ENCODE data around the gene TTLL13.
A peak's percentile ranks its signal among the peaks of the same experiment; 100 is the strongest.
"Not testable (repeated sequence)": the region's sequence is repeated elsewhere in the genome, so short reads cannot be mapped to it uniquely, and the experiment has no call there.

Gene TTLL13

DNA sequence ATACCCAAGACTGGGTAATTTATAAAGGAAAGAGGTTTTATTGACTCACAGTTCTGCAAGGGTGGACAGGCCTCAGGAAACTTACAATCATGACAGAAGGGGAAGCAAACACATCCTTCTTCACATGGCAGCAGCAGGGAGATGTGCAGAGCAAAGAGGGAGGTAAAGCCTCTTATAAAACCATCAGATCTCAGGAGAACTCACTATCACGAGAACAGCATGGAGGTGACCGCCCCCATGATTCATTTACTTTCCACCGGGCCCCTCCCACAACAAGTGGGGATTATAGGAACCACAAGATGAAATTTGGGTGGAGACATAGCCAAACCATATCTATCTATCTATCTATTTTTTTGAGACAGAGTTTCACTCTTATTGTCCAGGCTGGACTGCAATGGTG, 10.0 kb upstream of the TTLL13 start:
- no peak for DNase-seq (ENCODE audit: low read depth)

DNA sequence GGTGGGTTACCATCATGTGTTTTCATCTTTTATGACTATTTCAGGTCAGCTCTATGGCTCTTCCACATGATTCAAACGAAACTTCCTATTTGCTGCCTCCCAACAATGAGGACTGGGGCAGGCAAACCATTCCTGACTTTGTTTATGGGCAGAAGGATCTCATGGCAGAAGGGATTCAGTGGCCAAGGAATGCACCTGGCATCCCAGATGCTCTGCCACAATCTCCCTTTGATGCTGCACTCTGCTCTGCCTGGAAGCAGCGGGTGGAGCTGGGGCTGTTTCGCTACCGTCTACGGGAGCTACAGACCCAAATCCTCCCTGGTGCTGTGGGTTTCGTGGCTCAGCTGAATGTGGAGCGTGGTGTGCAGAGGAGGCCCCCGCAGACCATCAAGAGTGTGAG, 8.5 kb upstream of the TTLL13 start:
- no peak for DNase-seq (ENCODE audit: low read depth)

DNA sequence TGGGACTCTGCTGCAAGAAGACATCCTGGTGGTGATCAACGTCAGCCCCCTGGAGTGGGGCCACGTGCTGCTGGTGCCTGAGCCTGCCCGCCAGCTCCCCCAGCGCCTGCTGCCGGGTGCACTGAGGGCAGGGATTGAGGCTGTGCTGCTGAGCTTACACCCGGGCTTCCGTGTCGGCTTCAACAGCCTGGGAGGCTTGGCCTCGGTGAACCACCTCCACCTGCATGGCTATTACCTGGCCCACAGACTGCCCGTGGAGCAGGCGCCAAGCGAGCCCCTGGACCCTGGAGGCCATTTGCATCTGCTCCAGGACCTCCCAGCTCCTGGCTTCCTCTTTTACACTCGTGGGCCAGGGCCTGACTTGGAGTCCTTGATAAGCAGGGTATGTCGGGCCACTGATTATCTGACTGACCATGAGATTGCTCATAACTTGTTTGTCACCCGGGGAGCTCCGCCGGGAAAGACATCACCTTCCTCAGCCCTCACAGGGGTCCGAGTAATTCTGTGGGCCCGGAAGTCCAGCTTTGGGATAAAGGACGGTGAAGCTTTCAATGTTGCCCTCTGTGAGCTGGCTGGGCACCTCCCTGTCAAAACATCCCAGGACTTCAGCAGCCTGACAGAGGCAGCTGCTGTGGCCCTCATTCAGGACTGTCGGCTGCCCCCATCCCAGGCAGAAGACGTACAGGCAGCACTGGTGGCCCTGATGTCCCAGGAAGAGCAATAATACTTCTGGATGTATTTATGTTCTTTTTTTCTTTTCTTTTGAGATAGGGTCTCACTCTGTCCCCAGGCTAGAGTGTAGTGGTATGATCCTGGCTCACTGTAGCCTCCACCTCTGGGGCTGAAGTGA, 7.8 kb upstream of the TTLL13 start:
- DNase-seq (ENCODE audit: low read depth): no peak

DNA sequence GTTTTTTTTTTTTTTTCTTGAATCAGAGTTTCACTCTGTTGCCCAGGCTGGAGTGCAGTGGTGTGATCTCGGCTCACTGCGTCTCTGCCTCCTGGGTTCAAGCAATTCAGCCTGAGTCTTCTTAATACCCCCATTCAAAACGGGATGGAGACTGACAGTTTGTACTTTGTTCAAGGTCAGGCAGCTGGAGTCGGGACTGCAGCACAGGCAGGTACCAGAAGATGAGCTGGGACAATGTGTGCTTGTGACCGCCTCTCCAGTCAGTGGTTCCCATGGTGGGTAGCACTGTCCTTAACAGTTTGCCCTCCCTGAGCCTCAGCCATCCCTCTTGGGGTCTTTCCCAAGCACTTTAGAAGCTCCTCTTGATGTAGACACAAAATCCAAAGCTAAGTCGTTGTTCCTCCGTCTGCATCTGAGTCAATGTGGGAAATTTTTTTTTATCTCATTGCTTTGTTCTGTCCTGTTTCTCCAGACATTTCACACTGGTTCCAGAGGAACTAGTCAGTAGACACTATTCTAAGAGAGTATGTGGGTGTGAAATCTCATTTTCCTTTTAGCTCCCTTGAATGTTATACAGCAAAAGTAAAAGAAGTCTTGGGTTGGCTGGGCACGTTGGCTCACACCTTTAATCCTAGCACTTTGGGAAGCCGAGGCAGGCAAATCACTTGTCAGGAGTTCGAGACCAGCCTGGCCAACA, 5.3 kb upstream of the TTLL13 start:
- DNase-seq (ENCODE audit: low read depth): no peak

DNA sequence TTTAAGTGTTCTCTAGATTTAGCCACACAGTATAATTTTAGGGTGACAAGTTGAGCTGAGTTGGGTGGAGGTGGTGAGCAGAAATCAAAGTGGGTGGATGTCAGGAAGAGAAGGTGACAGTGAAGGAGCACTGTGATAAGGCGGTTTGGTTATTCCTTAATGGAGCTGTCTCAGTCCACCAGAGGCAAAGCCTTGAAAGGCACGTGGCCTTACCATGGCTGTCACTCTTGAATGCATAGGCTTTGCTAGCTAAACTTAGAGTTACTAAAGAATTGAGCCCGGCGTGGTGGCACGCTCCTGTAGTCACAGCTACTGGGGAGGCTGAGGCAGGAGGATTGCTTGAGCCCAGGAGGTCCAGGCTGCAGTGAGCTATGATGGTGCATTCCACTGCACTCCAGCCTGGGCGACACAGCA, 560 bp upstream of the TTLL13 start:
- no peak for DNase-seq (ENCODE audit: low read depth)

DNA sequence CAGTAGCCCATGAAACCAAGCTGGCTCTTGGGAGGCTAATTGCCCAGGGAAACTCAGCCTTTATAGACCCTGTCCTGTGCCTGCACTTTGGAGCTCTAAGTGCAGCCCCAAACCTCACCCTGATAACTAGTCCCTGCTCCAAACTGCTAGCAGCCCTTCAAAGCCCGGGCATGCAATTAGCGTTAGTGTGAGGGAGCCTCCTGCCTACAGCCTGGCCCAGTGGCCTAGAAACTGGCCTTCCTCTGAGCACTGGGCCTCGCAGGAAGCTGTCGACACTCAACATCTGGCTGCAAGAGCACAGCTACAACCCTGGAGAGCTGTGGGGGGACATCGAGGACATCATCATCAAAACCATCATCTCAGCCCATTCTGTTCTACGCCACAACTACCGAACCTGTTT, 8.4 kb downstream of the TTLL13 start:
- no peak for DNase-seq (ENCODE audit: low read depth)

DNA sequence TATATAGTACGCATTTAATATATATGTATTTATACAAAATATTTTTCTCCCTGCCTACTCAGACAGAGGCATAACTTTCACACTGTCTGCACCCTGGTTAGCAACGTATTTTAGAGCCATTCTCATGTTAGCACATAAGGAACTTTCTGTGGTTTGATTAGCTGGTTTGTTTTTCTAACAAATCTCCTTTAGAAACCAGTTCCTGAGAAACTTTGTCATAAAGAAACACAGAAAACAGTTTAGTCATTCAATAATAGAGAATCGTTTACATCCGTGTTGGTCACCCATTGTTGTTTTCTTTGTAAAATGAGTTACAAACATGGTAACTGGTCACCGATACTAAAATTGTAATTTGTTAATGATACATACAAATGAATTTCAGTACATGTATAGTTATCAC, 10.2 kb downstream of the TTLL13 start:
- no peak for DNase-seq (ENCODE audit: low read depth)

DNA sequence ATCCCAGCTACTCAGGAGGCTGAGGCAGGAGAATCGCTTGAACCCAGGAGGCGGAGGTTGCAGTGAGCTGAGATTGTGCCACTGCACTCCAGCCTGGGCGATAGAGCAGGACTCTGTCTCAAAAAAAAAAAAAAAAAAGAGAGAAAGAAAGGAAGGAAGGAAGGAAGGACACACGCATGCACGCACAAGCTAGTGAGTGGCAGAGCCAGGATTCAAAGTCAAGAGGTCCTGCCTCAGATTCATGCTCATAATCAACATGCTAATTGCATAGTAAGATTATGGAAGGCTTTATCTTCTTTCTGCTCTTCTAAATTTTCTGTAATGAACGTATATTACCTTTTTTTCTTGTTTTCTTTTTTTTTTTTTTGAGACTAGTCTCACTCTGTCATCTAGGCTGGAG, 11.4 kb downstream of the TTLL13 start:
- DNase-seq (ENCODE audit: low read depth): not testable (repeated sequence)

DNA sequence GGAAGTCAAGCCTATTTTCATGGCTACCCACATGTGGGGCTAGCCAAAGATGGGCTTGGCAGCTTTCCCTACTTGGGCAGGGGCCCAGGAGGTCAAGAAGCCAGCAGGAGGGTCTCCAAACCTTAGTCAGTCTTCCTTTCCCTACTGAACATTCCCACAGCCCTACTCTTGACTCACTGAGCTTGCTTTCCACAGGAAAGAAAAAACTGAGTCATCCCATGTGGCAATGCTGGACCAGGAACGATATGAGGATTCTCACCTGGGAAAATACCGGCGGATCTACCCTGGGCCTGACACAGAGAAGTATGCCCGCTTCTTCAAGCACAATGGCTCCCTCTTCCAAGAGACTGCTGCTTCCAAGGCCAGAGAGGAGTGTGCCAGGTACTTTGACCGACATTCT, 12.5 kb downstream of the TTLL13 start:
- DNase-seq (ENCODE audit: low read depth): no peak

DNA sequence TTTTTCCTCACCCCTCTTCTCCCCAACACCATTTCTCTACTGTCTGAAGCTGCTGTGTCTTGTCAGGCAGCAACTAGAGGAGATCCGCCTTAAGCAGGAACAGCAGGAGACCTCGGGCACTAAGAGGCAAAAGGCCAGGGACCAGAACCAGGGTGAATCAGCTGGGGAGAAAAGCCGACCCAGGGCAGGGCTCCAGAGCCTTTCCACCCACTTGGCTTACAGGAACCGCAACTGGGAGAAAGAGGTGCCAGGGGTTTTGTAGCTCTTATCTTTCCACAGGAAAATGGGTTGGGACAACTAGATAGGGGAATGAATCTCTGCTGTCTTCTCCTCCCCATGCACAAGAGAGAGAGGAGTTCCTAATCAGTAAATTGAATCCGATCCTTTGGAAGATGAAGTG, 13.1 kb downstream of the TTLL13 start:
- DNase-seq (ENCODE audit: low read depth): no peak

DNA sequence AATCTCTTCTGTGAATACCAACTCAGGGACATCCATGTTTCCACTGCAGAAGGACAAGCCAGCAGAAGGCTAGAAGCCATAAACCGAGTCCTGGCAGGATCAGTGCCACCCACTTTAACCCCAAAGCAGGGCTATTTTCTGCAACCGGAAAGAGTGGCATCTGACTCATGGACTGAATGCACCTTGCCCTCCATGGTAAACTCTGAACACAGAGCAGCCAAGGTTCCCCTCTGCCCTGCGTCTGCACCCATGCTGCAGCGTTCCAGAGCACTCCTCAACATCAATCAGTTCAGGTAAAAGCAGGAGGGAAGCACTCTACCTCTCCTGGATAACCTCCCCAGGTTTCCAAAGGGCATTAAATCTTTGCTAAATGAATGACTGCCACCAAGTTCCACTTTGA, 15.3 kb downstream of the TTLL13 start:
- DNase-seq (ENCODE audit: low read depth): no peak

DNA sequence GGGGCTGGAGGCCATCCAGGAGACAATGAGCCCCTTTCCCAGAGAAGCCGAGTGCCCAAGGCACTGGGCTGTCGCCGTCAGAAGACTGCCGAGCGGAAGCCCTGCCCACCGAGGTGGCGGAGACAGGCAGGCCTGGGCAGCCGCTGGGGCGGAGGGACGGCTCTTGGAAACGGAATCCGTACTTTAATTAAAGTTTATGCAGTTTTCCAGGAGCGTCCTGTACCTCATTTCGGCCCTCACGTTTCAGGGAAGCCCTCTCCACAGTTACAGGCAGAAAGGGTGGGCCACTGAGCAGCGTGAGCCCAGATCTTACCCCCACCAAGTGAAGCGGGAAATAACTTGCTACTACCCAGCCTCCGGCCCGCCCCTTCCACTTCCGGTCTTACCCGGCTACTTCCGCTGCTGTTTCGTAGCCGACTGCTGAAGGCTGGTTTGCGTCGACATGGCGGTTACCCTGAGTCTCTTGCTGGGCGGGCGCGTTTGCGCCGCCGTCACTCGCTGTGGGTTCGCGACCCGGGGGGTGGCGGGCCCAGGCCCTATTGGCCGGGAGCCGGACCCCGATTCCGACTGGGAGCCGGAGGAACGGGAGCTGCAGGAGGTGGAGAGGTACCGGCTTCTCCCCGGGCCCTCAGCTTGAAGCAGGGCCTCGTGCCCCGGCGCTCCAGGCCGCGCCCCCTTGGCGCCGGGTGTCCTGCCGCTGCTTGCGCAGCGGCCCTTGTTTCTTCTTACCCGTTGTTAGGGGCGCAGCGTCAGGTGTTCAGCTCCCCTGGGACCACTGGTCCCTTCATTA, 16.1 kb downstream of the TTLL13 start, which contains the start of gene NGRN:
TSS of gene NGRN (plus strand) at position 402 of the 790 bp plus-strand sequence. CDS start at position 443, 41 bp downstream.
- DNase-seq (ENCODE audit: low read depth): peak; percentile 76

DNA sequence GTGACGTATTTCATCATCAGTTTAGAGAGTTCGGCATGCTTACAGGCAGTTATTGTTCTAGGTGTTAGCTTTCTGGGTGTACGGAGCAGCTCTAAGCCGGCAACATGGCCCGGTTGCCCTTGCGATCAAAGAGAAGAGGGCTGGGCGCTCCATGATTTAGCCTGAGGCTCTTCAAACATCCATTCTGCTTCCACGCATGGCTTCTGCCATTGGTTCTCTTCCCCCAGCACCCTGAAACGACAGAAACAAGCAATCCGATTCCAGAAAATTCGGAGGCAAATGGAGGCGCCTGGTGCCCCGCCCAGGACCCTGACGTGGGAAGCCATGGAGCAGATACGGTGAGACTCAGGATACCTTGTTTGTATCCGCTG, 16.7 kb downstream of the TTLL13 start:
- no peak for DNase-seq (ENCODE audit: low read depth)

DNA sequence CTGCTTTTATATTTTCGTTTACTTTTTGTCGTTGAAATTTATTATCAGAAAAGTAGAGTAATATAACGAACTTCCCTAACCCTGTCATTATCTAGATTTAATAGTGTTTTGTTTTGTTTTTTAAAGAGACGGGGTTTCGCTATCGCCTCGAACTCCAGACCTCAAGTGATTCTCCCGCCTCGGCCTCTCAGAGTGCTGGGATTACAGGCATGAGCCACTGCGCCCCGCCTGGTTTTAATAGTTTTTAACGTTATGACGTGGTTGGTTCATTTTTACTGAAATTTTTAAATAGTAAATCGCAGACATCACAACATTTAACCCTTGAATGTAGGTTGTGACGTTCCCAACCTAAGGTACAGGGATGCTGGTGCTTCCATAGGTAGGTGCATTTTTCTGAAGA, 17.1 kb downstream of the TTLL13 start:
- no peak for DNase-seq (ENCODE audit: low read depth)

DNA sequence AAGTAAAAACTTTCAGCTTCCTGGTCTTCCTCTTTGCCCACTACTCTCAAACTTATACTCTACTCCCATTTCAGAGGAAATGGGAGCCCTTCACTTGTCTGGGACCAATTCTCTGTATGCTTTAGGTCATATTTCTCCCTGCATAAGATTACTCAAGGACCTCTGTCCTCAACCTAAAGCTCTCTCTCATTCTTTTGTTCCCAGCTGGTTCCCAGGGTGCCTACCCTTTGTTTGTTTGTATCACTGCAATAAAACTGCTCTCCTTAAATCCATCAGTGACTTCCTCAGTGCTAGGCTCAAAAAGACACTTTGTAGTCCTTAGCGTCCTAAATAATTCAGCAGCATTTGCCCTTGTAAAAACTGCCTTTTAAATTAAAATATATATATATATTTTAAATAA, 19.1 kb downstream of the TTLL13 start:
- DNase-seq (ENCODE audit: low read depth): no peak

DNA sequence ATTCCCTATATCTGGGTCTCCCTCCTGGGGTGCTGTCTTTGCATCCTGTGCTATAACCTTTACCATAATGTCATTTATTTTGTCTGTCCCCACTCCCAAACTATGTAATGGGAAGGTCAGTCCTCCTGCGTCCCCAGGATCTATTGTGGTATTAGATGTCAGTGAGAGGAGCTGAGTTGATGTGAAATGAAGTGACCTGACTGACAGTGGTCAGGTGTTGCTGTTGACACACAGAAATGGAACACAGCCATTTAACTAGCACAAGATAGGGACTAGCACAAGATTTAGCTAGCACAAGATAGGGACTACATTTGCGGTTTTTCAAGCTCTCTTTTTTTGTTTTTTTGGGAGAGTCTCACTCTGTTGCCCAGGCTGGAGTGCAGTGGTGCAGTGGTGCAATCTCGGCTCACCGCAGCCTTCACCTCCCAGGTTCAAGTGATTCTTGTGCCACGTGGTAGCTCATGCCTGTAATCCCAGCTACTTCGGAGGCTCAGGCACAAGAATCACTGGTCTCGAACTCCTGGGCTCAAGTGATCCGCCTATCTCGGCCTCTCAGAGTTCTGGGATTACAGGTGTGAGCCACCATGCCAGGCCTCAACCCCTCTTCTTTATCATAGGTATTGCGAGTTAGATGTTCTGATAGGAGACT, 21.3 kb downstream of the TTLL13 start:
- no peak for DNase-seq (ENCODE audit: low read depth)

DNA sequence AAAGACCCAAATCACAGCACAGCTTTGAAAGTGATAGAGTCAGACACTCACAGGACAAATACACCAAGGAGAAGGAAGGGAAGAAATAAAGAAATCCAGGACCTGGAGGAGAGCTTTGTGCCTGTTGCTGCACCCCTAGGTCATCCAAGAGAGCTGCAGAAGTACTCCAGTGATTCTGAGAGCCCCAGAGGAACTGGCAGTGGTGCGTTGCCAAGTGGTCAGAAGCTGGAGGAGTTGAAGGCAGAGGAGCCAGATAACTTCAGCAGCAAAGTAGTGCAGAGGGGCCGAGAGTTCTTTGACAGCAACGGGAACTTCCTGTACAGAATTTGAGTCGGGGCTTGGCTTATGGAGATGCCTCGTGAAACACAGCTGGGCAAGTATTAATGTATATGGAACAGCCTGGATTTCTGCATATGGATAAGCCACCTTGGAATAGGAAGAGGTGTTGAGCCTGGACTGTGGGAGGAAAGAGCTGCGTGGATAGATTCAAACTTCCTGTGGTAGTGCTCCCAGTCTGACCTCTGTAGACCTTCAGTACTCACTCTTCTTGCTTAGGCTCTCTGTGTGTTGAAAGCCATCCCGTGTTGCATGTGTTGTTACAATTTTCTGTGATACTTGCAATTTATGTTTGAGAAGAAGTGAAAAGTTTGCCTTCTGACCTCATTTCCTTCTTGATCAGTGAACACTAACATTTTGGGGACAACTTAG, 22.3 kb downstream of the TTLL13 start:
- DNase-seq (ENCODE audit: low read depth): no peak

DNA sequence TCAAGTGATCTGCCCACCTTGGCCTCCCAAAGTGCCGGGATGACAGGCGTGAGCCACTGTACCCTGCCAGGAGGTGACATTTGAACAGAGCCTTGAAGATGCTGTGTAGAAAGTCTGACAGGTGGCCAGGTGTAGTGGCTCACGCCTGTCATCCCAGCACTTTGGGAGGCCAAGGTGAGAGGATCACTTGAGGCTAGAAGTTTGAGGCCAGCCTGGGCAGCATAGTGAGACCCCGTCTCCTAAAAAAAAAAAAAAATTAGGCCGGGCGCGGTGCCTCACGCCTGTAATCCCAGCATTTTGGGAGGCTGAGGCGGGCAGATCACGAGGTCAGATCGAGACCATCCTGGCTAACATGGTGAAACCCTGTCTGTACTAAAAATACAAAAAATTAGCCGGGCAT, 29.1 kb downstream of the TTLL13 start:
- not testable (repeated sequence) for DNase-seq (ENCODE audit: low read depth)

DNA sequence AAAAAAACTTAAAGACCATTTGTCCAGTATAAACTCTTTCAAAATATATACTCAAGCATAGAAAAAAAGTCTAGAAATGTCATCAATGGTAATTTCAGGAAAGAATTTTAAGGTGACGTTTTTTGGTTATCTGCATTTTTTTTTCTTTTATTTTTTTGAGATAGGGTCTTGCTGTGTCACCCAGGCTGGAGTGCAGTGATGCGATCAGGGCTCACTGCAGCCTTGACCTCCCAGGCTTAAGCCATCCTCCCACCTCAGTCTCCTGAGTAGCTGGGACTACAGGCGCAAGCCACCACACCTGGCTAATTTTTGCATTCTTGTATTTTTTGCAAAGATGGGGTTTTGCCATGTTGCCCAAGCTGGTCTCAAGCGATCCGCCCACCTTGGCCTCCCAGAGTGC, 31.4 kb downstream of the TTLL13 start:
- not testable (repeated sequence) for DNase-seq (ENCODE audit: low read depth)

DNA sequence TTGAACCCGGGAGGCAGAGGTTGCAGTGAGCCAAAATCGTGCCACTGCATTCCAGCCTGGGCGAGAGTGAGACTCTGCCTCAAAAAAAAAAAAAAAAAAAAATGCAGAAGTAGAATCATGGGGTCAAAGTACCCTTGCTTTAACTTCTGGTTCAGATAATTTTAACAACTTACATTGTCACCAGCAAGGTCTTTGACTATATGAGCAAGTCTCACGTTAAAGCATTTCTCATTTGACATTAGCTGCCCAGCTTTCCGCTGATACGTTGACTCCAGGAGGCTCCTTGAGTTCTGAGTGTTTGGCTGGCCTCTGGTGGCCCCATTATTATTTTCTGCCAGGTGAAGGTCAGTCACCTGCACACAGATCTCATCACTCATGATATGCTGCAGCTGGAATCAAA, 32.3 kb downstream of the TTLL13 start:
- not testable (repeated sequence) for DNase-seq (ENCODE audit: low read depth)

DNA sequence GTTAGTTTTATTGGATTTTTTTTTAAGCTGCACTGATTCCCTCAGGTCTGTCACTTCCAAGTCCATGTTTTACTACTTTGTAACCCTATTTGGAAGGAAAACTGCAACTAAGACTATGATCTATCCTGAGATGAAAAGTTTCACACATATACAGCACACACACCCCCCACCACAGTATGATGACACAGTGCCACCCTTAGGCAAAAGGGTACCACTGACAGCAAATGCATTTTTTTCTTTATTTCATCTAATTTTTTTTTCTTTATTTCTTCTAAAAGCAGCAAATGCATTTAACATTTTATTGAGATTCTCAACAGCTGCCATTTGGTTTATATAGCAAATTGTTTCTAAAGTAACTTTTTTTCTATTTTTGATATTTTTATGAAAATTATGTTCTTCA, 37.3 kb downstream of the TTLL13 start:
- DNase-seq (ENCODE audit: low read depth): no peak

DNA sequence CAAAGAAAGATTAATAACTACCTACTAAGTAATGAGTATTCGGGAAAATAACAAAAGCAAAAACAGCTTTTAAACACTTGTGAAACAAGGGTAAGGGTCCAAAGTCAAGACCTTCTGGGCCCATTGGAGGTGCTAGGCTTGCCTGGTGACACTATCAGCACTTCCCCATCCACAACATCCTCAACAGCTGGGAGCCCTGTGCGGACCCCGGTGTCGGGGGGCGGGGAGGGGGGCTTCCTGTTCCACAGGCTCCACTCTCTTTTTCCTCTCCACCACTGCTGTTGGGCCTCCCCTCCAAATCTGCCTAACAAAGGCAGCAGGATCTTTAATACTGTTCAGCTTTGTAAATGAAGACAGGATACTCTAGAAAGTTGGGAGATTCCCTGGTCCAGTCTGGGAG, 37.7 kb downstream of the TTLL13 start:
- DNase-seq (ENCODE audit: low read depth): no peak

Measured in stimulated activated CD8-positive, alpha-beta memory T cell treated with anti-CD3 and anti-CD28 coated beads, Interleukin-15, amount 100 ng/mL, for 24 hours (primary cell).